CD14-positive monocyte (primary cell): Measurements from ENCODE around the gene SLC6A12. TPM values are rescaled to one million over a fixed set of nuclear protein-coding genes. Genes with fewer than 3 reads are reported as not detected.
A peak's percentile ranks its signal among the peaks of the same experiment; 100 is the strongest.

ENCODE experiments used
- DNase-seq, 3 donors: peaks; one replicate each; pipeline ENCODE4 v3.0.0-alpha.2; 2011 to 2022
- H2AFZ ChIP-seq: 2 replicates; pipeline ENCODE4 v1.6.0; 2012; ENCODE audit warnings: mild to moderate bottlenecking, low read depth, low read length, inconsistent platforms; ENCODE audit not compliant: insufficient read depth, poor library complexity, severe bottlenecking
- H3K27ac ChIP-seq, 2 donors: 1 replicate in 1 of 2; 2 replicates in 1 of 2; pipeline ENCODE4 v1.5.1; 2012 to 2013; ENCODE audit warnings: low read length in 2 of 2, control low read depth in 1 of 2, inconsistent platforms in 1 of 2, low read depth in 1 of 2, mild to moderate bottlenecking in 1 of 2
- H3K27me3 ChIP-seq, 2 donors: one replicate each; pipeline versions ENCODE4 v1.6.0 to v1.6.1; 2011 to 2013; ENCODE audit warnings: low read length in 2 of 2; ENCODE audit not compliant: control insufficient read depth in 2 of 2, insufficient read depth in 2 of 2
- H3K36me3 ChIP-seq, 2 donors: replicated peaks in 1 of 2; 1 replicate in 1 of 2; 2 replicates in 1 of 2; pipeline versions ENCODE4 v1.5.1 to v1.6.1; 2012 to 2013; ENCODE audit warnings: low read length in 2 of 2, control low read depth in 1 of 2, inconsistent platforms in 1 of 2, mild to moderate bottlenecking in 1 of 2; ENCODE audit not compliant: insufficient read depth in 2 of 2, control insufficient read depth in 1 of 2
- H3K4me1 ChIP-seq, 2 donors: 1 replicate in 1 of 2; 2 replicates in 1 of 2; pipeline versions ENCODE4 v1.5.1 to v1.6.1; 2012 to 2013; ENCODE audit warnings: low read length in 2 of 2, control low read depth in 1 of 2, inconsistent platforms in 1 of 2, mild to moderate bottlenecking in 1 of 2, moderate library complexity in 1 of 2; ENCODE audit not compliant: insufficient read depth in 2 of 2, control insufficient read depth in 1 of 2
- H3K4me2 ChIP-seq: replicated peaks from 2 replicates; pipeline ENCODE3; 2012; ENCODE audit warnings: low read length, moderate library complexity, mild to moderate bottlenecking; ENCODE audit not compliant: poor library complexity, severe bottlenecking; ENCODE audit errors: extremely low read depth
- H3K4me3 ChIP-seq, 3 experiments: fragments of 200-600 bp in 1 of 3; sonication (generic) in 1 of 3; replicated peaks in 1 of 3; 1 replicate in 2 of 3; 2 replicates in 1 of 3; pipeline ENCODE4 v1.5.1; 2011 to 2013; ENCODE audit warnings: low read length in 3 of 3, mild to moderate bottlenecking in 3 of 3, control low read depth in 2 of 3, low read depth in 2 of 3, inconsistent platforms in 1 of 3, moderate library complexity in 1 of 3
- H3K79me2 ChIP-seq: 2 replicates; pipeline ENCODE4 v1.6.0; 2012; ENCODE audit warnings: mild to moderate bottlenecking, control low read depth, inconsistent platforms, low read length, moderate library complexity; ENCODE audit not compliant: insufficient read depth
- H3K9ac ChIP-seq: 2 replicates; pipeline ENCODE4 v1.6.0; 2017; ENCODE audit warnings: low read length, mild to moderate bottlenecking; ENCODE audit not compliant: insufficient read depth, poor library complexity, severe bottlenecking
- H3K9me3 ChIP-seq, 2 donors: replicated peaks in 1 of 2; 1 replicate in 1 of 2; 2 replicates in 1 of 2; pipeline versions ENCODE4 v1.5.1 to v1.6.1; 2012 to 2013; ENCODE audit warnings: low read length in 2 of 2, control low read depth in 1 of 2; ENCODE audit not compliant: control insufficient read depth in 1 of 2, insufficient read depth in 1 of 2
- H4K20me1 ChIP-seq: 2 replicates; pipeline ENCODE4 v1.6.0; 2012; ENCODE audit warnings: mild to moderate bottlenecking, low read length, control low read depth, moderate library complexity; ENCODE audit not compliant: insufficient read depth
- H3K27ac Mint-ChIP-seq, 7 donors: one replicate each; pipeline ENCODE4 v1.8.0; 2020; ENCODE audit warnings: mild to moderate bottlenecking in 7 of 7, mixed read lengths in 7 of 7, moderate library complexity in 6 of 7, inconsistent platforms in 2 of 7
- H3K27me3 Mint-ChIP-seq, 3 donors: one replicate each; pipeline ENCODE4 v1.8.0; 2021 to 2022; ENCODE audit warnings: low read depth in 3 of 3, mild to moderate bottlenecking in 3 of 3, mixed read lengths in 3 of 3, moderate library complexity in 3 of 3, inconsistent platforms in 1 of 3
- H3K36me3 Mint-ChIP-seq, 2 donors: one replicate each; pipeline ENCODE4 v1.8.0; 2020; ENCODE audit warnings: mixed read lengths in 2 of 2, inconsistent platforms in 1 of 2, mild to moderate bottlenecking in 1 of 2
- H3K4me1 Mint-ChIP-seq: one replicate; pipeline ENCODE4 v1.8.0; 2020; ENCODE audit warnings: mild to moderate bottlenecking, mixed read lengths
- H3K4me3 Mint-ChIP-seq, 2 donors: one replicate each; pipeline ENCODE4 v1.8.0; 2020; ENCODE audit warnings: mild to moderate bottlenecking in 2 of 2, mixed read lengths in 2 of 2, moderate library complexity in 1 of 2
- H3K9me3 Mint-ChIP-seq, 7 donors: one replicate each; pipeline ENCODE4 v1.8.0; 2020 to 2022; ENCODE audit warnings: mixed read lengths in 7 of 7, mild to moderate bottlenecking in 6 of 7, moderate library complexity in 6 of 7, inconsistent platforms in 2 of 7
- WGBS: methylation state at CpG from one replicate; pipeline ENCODE4 v1.1.5; 2013; ENCODE audit warnings: missing lambda C conversion rate; ENCODE audit not compliant: insufficient coverage; 5-methylcytosine and 5-hydroxymethylcytosine counted together
- intact Hi-C, 2 donors: fragments of 100-400 bp; cut with micrococcal nuclease; formaldehyde crosslinking; loops; one replicate each; pipeline versions ENCODE4 v1.15.0 to v1.15.1; 2023
- polyA plus RNA-seq, 3 donors: library from polyadenylated mRNA; depleted of rRNA in 1 of 3; unstranded in 2 of 3; stranded (reverse) in 1 of 3; fragments of 300-500 nt in 2 of 3; fragments of >200 nt in 1 of 3; fragmentation: Illumina TruSeq in 2 of 3; gene quantifications; 1 replicate in 2 of 3; 2 replicates in 1 of 3; pipeline ENCODE4 v1.2.3, GENCODE V29; 2012 to 2021
- TF ChIP-seq, protein P1 (sequence below): fragments of 200-600 bp; IDR thresholded peaks from one replicate; pipeline ENCODE4 v1.8.0; 2022; ENCODE audit warnings: antibody characterized with exemption, mild to moderate bottlenecking

The SLC6A12 gene
- polyA plus RNA-seq, 3 donors = 5.7 to 8.3 (median 8.0) TPM

DNA sequence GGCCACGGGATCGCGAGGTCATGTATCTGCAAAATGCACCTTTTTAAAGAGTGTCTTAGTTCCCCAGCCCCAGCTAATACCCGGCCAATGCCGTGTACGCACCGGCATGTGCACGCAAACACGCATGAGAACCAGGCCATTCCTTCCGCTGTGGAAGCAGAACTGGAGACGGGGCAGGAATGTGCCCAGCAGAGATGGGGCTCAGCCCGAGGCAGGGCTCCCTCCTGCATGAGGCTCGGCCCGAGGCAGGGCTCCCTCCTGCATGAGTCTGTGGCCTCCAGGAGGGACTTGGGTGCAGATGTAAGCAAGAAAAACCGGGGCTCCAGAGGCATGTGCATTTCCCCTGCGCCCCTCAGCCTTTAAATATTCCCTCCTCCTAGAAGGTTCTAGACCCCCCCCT is 38.2 kb downstream of the SLC6A12 start:
- no peak overlapping the region for H3K27ac ChIP-seq
- Mint-ChIP-seq H3K4me1 (peaks cover 38% of the 10 kb centered on the region), H3K27ac (no peak overlapping the region), H3K4me3 (no peak overlapping the region), H3K27me3 (peaks cover 7 to 16% (median 7%) of the 10 kb centered on the region in 3 donors), H3K36me3 (no peaks in the 10 kb centered on the region), H3K9me3 (peaks cover 0 to 2% (median 0%) of the 10 kb centered on the region in 7 donors)
- intact Hi-C loops = no loop called here
- no peaks in the 10 kb centered on the region for H3K79me2 ChIP-seq
- H3K9me3 ChIP-seq = no peaks in the 10 kb centered on the region
- no peaks in the 10 kb centered on the region for H3K36me3 ChIP-seq
- H3K9ac ChIP-seq = no peak overlapping the region
- TF ChIP-seq, protein P1, sequence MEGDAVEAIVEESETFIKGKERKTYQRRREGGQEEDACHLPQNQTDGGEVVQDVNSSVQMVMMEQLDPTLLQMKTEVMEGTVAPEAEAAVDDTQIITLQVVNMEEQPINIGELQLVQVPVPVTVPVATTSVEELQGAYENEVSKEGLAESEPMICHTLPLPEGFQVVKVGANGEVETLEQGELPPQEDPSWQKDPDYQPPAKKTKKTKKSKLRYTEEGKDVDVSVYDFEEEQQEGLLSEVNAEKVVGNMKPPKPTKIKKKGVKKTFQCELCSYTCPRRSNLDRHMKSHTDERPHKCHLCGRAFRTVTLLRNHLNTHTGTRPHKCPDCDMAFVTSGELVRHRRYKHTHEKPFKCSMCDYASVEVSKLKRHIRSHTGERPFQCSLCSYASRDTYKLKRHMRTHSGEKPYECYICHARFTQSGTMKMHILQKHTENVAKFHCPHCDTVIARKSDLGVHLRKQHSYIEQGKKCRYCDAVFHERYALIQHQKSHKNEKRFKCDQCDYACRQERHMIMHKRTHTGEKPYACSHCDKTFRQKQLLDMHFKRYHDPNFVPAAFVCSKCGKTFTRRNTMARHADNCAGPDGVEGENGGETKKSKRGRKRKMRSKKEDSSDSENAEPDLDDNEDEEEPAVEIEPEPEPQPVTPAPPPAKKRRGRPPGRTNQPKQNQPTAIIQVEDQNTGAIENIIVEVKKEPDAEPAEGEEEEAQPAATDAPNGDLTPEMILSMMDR = no peak
- no peaks in the 10 kb centered on the region for H4K20me1 ChIP-seq
- H3K4me1 ChIP-seq = peaks cover 34 to 42% of the 10 kb centered on the region in 2 donors
- DNase-seq = no peak
- 99% methylated on average over 14 of the region's 16 CpGs for WGBS
- no peak overlapping the region for H3K4me2 ChIP-seq
- H2AFZ ChIP-seq = no peak overlapping the region
- no peaks in the 10 kb centered on the region for H3K27me3 ChIP-seq
- H3K4me3 ChIP-seq = no peak overlapping the region

DNA sequence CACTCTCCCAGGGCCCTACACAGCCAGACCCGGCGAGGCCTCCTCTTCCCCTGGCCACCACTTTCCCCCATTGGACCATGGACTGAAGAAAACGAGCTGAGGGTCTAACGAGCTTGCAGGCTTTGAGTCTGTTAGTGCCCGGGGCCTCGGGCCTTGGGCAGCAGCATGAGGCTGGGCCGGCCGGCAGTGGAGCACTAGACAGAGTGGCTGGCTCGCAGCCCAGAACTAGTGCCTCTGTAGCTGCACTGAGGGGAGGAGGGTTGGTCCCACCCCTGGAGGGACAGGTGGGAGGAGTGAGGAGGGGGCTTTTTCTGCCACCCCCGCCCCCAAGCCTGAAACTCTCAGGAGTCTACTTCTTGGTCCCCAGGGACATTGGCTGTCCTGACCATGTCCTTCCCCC is 38.7 kb downstream of the SLC6A12 start:
- Histone ChIP-seq H3K27me3 (no peaks in the 10 kb centered on the region), H3K9me3 (no peaks in the 10 kb centered on the region), H3K4me2 (no peak overlapping the region), H3K4me3 (no peak overlapping the region), H2AFZ (no peak overlapping the region), H3K79me2 (no peaks in the 10 kb centered on the region), H3K27ac (no peak overlapping the region), H3K4me1 (peaks cover 29 to 37% of the 10 kb centered on the region in 2 donors), H3K9ac (no peak overlapping the region), H4K20me1 (no peaks in the 10 kb centered on the region), H3K36me3 (no peaks in the 10 kb centered on the region)
- peaks cover 33% of the 10 kb centered on the region for H3K4me1 Mint-ChIP-seq
- H3K9me3 Mint-ChIP-seq = peaks cover 0 to 2% (median 0%) of the 10 kb centered on the region in 7 donors
- H3K27me3 Mint-ChIP-seq = peaks cover 7 to 16% (median 7%) of the 10 kb centered on the region in 3 donors
- no peaks in the 10 kb centered on the region for H3K36me3 Mint-ChIP-seq
- intact Hi-C loops = no loop called here
- TF ChIP-seq, protein P1 = no peak
- WGBS = 92% methylated on average over 8 of the region's 10 CpGs
- no peak for DNase-seq
- no peak overlapping the region for H3K4me3 Mint-ChIP-seq
- H3K27ac Mint-ChIP-seq = peak overlapping the region in 1 of 7 donors; percentile 1
